Measurements from ENCODE around the gene PAIP2.

GRCh38 chr5:139392678-139393496 is 51.2 kb downstream of the PAIP2 start:
- TF ChIP-seq CTCF (IDR thresholded peaks at IDR 0.05), result peak in 5 of 6 experiments; percentile 38 to 59 (median 44)
- no peak for TF ChIP-seq POLR2A (IDR thresholded peaks at IDR 0.05)

Measured in adrenal gland (tissue), 5 donors.